Measurements from ENCODE around the gene LRRC28. TPM values are rescaled to one million over a fixed set of nuclear protein-coding genes. Genes with fewer than 3 reads are reported as not detected.

Gene LRRC28
- total RNA-seq, 1 donor from 2014 or later, result 17.2 TPM

DNA sequence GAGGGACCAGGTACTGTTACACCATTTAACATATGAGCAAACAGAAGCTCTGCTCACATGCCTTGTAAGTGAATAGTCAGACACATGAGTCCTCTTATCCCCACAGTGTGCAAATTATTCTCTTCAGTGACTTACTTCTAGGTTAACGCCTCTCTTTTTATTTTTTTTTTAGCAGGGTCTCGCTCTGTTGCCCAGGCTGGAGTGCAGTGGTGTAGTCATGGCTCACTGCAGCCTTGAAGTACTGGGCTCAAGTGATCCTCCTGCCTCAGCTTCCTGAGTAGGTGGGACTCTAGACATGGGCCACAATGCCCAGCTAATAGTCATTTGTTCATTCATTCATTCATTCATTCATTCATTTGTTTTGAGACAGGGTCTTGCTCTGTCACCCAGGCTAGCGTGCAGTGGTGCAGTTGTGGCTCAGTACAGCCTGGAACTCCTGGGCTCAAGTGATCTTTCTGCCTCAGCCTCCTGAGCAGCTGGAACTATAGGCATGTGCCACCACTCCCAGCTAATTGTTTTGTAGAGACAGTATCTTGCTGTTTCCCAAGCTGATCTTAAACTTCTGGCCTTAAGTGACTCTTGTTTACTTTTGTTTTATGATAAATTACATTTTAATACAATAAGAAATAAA, 94.7 kb downstream of the LRRC28 start:
- Histone ChIP-seq H3K36me3 (ENCODE audit: control insufficient read depth in 3 of 3, insufficient read depth in 3 of 3, low read length in 3 of 3) (no peaks in the 10 kb centered on the region), H3K27ac (ENCODE audit: low read depth, low read length) (no peak overlapping the region), H3K9me3 (ENCODE audit: control insufficient read depth in 3 of 3, low read length in 3 of 3) (no peaks in the 10 kb centered on the region), H3K9ac (ENCODE audit: low read depth in 1 of 3, low read length in 3 of 3) (no peak overlapping the region), H3K27me3 (ENCODE audit: control insufficient read depth in 3 of 3, insufficient read depth in 3 of 3, low read length in 3 of 3) (no peaks in the 10 kb centered on the region), H3K4me1 (ENCODE audit: control insufficient read depth in 3 of 3, insufficient read depth in 3 of 3, low read length in 3 of 3) (peaks cover 0 to 6% (median 0%) of the 10 kb centered on the region in 3 donors), H3K4me3 (ENCODE audit: low read length in 3 of 3) (no peak overlapping the region)

- Histone ChIP-seq H3K4me1 (ENCODE audit: control insufficient read depth in 3 of 3, insufficient read depth in 3 of 3, low read length in 3 of 3) (no peaks in the 10 kb centered on the region), H3K36me3 (ENCODE audit: control insufficient read depth in 3 of 3, insufficient read depth in 3 of 3, low read length in 3 of 3) (no peaks in the 10 kb centered on the region), H3K9me3 (ENCODE audit: control insufficient read depth in 3 of 3, low read length in 3 of 3) (no peaks in the 10 kb centered on the region), H3K4me3 (ENCODE audit: low read length in 3 of 3) (no peak overlapping the region), H3K9ac (ENCODE audit: low read depth in 1 of 3, low read length in 3 of 3) (no peak overlapping the region), H3K27me3 (ENCODE audit: control insufficient read depth in 3 of 3, insufficient read depth in 3 of 3, low read length in 3 of 3) (no peaks in the 10 kb centered on the region), H3K27ac (ENCODE audit: low read depth, low read length) (no peak overlapping the region)
These were observed 96.3 kb downstream of the LRRC28 start for GRCh38 chr15:99347574-99347973.

DNA sequence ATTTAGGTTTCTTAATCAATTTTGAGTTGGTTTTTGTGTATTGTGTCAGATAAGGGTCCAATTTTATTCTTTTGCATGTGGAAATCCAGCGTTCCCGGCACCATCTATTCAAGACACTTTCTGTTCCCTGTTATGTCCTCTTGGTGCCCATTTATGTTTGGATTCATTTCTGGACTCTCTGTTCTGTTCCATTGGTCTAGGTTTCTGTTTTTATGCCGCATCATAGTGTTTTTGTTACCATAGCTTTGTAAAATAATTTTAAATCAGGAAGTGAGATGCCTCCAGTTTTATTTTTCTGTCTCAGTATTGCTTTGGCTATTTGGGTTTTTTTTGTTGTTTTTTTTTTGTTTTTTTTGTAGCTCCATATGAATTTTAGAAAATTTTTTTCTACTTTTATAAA, 97.1 kb downstream of the LRRC28 start:
- no peak overlapping the region for H3K9ac ChIP-seq (ENCODE audit: low read depth in 1 of 3, low read length in 3 of 3)
- no peak overlapping the region for H3K27ac ChIP-seq (ENCODE audit: low read depth, low read length)
- no peaks in the 10 kb centered on the region for H3K9me3 ChIP-seq (ENCODE audit: control insufficient read depth in 3 of 3, low read length in 3 of 3)
- H3K4me1 ChIP-seq (ENCODE audit: control insufficient read depth in 3 of 3, insufficient read depth in 3 of 3, low read length in 3 of 3), result no peaks in the 10 kb centered on the region
- no peaks in the 10 kb centered on the region for H3K27me3 ChIP-seq (ENCODE audit: control insufficient read depth in 3 of 3, insufficient read depth in 3 of 3, low read length in 3 of 3)
- no peak overlapping the region for H3K4me3 ChIP-seq (ENCODE audit: low read length in 3 of 3)
- H3K36me3 ChIP-seq (ENCODE audit: control insufficient read depth in 3 of 3, insufficient read depth in 3 of 3, low read length in 3 of 3), result peaks cover 0 to 3% (median 0%) of the 10 kb centered on the region in 3 donors

GRCh38 chr15:99350408-99350807, 99.1 kb downstream of the LRRC28 start:
- H3K9me3 ChIP-seq (ENCODE audit: control insufficient read depth in 3 of 3, low read length in 3 of 3), result no peaks in the 10 kb centered on the region
- H3K27me3 ChIP-seq (ENCODE audit: control insufficient read depth in 3 of 3, insufficient read depth in 3 of 3, low read length in 3 of 3), result no peaks in the 10 kb centered on the region
- H3K4me3 ChIP-seq (ENCODE audit: low read length in 3 of 3), result no peak overlapping the region
- no peak overlapping the region for H3K27ac ChIP-seq (ENCODE audit: low read depth, low read length)
- H3K4me1 ChIP-seq (ENCODE audit: control insufficient read depth in 3 of 3, insufficient read depth in 3 of 3, low read length in 3 of 3), result no peaks in the 10 kb centered on the region
- peaks cover 0 to 3% (median 0%) of the 10 kb centered on the region in 3 donors for H3K36me3 ChIP-seq (ENCODE audit: control insufficient read depth in 3 of 3, insufficient read depth in 3 of 3, low read length in 3 of 3)
- H3K9ac ChIP-seq (ENCODE audit: low read depth in 1 of 3, low read length in 3 of 3), result no peak overlapping the region

- no peak overlapping the region for H3K27ac ChIP-seq (ENCODE audit: low read depth, low read length)
- no peak overlapping the region for H3K9ac ChIP-seq (ENCODE audit: low read depth in 1 of 3, low read length in 3 of 3)
- no peaks in the 10 kb centered on the region for H3K4me1 ChIP-seq (ENCODE audit: control insufficient read depth in 3 of 3, insufficient read depth in 3 of 3, low read length in 3 of 3)
- no peak overlapping the region for H3K4me3 ChIP-seq (ENCODE audit: low read length in 3 of 3)
- H3K27me3 ChIP-seq (ENCODE audit: control insufficient read depth in 3 of 3, insufficient read depth in 3 of 3, low read length in 3 of 3), result no peaks in the 10 kb centered on the region
- peaks cover 0 to 15% (median 6%) of the 10 kb centered on the region in 3 donors for H3K36me3 ChIP-seq (ENCODE audit: control insufficient read depth in 3 of 3, insufficient read depth in 3 of 3, low read length in 3 of 3)
- H3K9me3 ChIP-seq (ENCODE audit: control insufficient read depth in 3 of 3, low read length in 3 of 3), result no peaks in the 10 kb centered on the region
These were observed 108.5 kb downstream of the LRRC28 start for GRCh38 chr15:99359769-99360168.

- no peaks in the 10 kb centered on the region for H3K4me1 ChIP-seq (ENCODE audit: control insufficient read depth in 3 of 3, insufficient read depth in 3 of 3, low read length in 3 of 3)
- no peak overlapping the region for H3K9ac ChIP-seq (ENCODE audit: low read depth in 1 of 3, low read length in 3 of 3)
- H3K9me3 ChIP-seq (ENCODE audit: control insufficient read depth in 3 of 3, low read length in 3 of 3), result no peaks in the 10 kb centered on the region
- no peaks in the 10 kb centered on the region for H3K27me3 ChIP-seq (ENCODE audit: control insufficient read depth in 3 of 3, insufficient read depth in 3 of 3, low read length in 3 of 3)
- peaks cover 0 to 15% (median 13%) of the 10 kb centered on the region in 3 donors for H3K36me3 ChIP-seq (ENCODE audit: control insufficient read depth in 3 of 3, insufficient read depth in 3 of 3, low read length in 3 of 3)
- no peak overlapping the region for H3K27ac ChIP-seq (ENCODE audit: low read depth, low read length)
- no peak overlapping the region for H3K4me3 ChIP-seq (ENCODE audit: low read length in 3 of 3)
These were observed 110.4 kb downstream of the LRRC28 start for GRCh38 chr15:99361545-99362185.

DNA sequence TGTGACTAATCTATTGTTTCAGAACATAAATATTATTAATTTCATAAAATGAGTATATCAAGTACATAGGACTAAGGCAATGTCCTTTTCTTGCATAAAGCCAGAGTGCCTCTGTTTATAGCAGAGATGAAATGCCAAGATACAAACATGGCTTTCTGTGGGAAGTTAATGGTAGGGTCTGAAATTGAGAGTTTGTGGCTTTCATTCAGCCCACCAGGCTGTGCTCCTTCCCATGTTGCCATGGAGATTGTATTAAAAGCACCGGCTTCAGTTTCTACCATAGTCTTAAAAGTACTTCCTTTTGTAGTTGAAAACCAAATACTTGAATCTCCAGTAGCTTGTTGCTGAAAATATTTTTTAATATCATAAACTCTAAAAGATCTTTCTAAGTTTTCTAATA, 114.0 kb downstream of the LRRC28 start:
- Histone ChIP-seq H3K9me3 (ENCODE audit: control insufficient read depth in 3 of 3, low read length in 3 of 3) (no peaks in the 10 kb centered on the region), H3K9ac (ENCODE audit: low read depth in 1 of 3, low read length in 3 of 3) (no peak overlapping the region), H3K27ac (ENCODE audit: low read depth, low read length) (no peak overlapping the region), H3K27me3 (ENCODE audit: control insufficient read depth in 3 of 3, insufficient read depth in 3 of 3, low read length in 3 of 3) (no peaks in the 10 kb centered on the region), H3K36me3 (ENCODE audit: control insufficient read depth in 3 of 3, insufficient read depth in 3 of 3, low read length in 3 of 3) (peaks cover 0 to 15% (median 13%) of the 10 kb centered on the region in 3 donors), H3K4me3 (ENCODE audit: low read length in 3 of 3) (no peak overlapping the region), H3K4me1 (ENCODE audit: control insufficient read depth in 3 of 3, insufficient read depth in 3 of 3, low read length in 3 of 3) (no peaks in the 10 kb centered on the region)

GRCh38 chr15:99366013-99366412, 114.7 kb downstream of the LRRC28 start:
- Histone ChIP-seq H3K9me3 (ENCODE audit: control insufficient read depth in 3 of 3, low read length in 3 of 3) (no peaks in the 10 kb centered on the region), H3K4me1 (ENCODE audit: control insufficient read depth in 3 of 3, insufficient read depth in 3 of 3, low read length in 3 of 3) (no peaks in the 10 kb centered on the region), H3K36me3 (ENCODE audit: control insufficient read depth in 3 of 3, insufficient read depth in 3 of 3, low read length in 3 of 3) (peaks cover 0 to 15% (median 13%) of the 10 kb centered on the region in 3 donors), H3K27ac (ENCODE audit: low read depth, low read length) (no peak overlapping the region), H3K4me3 (ENCODE audit: low read length in 3 of 3) (no peak overlapping the region), H3K27me3 (ENCODE audit: control insufficient read depth in 3 of 3, insufficient read depth in 3 of 3, low read length in 3 of 3) (no peaks in the 10 kb centered on the region), H3K9ac (ENCODE audit: low read depth in 1 of 3, low read length in 3 of 3) (no peak overlapping the region)

- Histone ChIP-seq H3K36me3 (ENCODE audit: control insufficient read depth in 3 of 3, insufficient read depth in 3 of 3, low read length in 3 of 3) (peaks cover 0 to 7% (median 0%) of the 10 kb centered on the region in 3 donors), H3K9me3 (ENCODE audit: control insufficient read depth in 3 of 3, low read length in 3 of 3) (no peaks in the 10 kb centered on the region), H3K4me1 (ENCODE audit: control insufficient read depth in 3 of 3, insufficient read depth in 3 of 3, low read length in 3 of 3) (no peaks in the 10 kb centered on the region), H3K27me3 (ENCODE audit: control insufficient read depth in 3 of 3, insufficient read depth in 3 of 3, low read length in 3 of 3) (no peaks in the 10 kb centered on the region), H3K4me3 (ENCODE audit: low read length in 3 of 3) (no peak overlapping the region), H3K9ac (ENCODE audit: low read depth in 1 of 3, low read length in 3 of 3) (no peak overlapping the region), H3K27ac (ENCODE audit: low read depth, low read length) (no peak overlapping the region)
These were observed 117.5 kb downstream of the LRRC28 start for GRCh38 chr15:99368743-99369142.

GRCh38 chr15:99369196-99369595, 117.9 kb downstream of the LRRC28 start:
- Histone ChIP-seq H3K4me1 (ENCODE audit: control insufficient read depth in 3 of 3, insufficient read depth in 3 of 3, low read length in 3 of 3) (no peaks in the 10 kb centered on the region), H3K36me3 (ENCODE audit: control insufficient read depth in 3 of 3, insufficient read depth in 3 of 3, low read length in 3 of 3) (peaks cover 0 to 7% (median 0%) of the 10 kb centered on the region in 3 donors), H3K4me3 (ENCODE audit: low read length in 3 of 3) (no peak overlapping the region), H3K9ac (ENCODE audit: low read depth in 1 of 3, low read length in 3 of 3) (no peak overlapping the region), H3K9me3 (ENCODE audit: control insufficient read depth in 3 of 3, low read length in 3 of 3) (no peaks in the 10 kb centered on the region), H3K27ac (ENCODE audit: low read depth, low read length) (no peak overlapping the region), H3K27me3 (ENCODE audit: control insufficient read depth in 3 of 3, insufficient read depth in 3 of 3, low read length in 3 of 3) (no peaks in the 10 kb centered on the region)
